Putamen (tissue), 1 donor: ENCODE results near the gene HYAL1.

ENCODE experiments used
- DNase-seq: peaks from one replicate; pipeline ENCODE4 v3.0.0-alpha.2; 2016; ENCODE audit warnings: low spot score

The HYAL1 gene

GRCh38 chr3:50260027-50260941, 43.1 kb downstream of the HYAL1 start:
- DNase-seq: peak; percentile 95

GRCh38 chr3:50259432-50260026, 43.8 kb downstream of the HYAL1 start:
- no peak for DNase-seq

GRCh38 chr3:50258979-50259378, 44.4 kb downstream of the HYAL1 start:
- no peak for DNase-seq

- DNase-seq: no peak
Observed at GRCh38 chr3:50258029-50258680, 45.2 kb downstream of the HYAL1 start.

GRCh38 chr3:50256978-50257890, 46.1 kb downstream of the HYAL1 start:
- DNase-seq: no peak

GRCh38 chr3:50255251-50255615, 48.1 kb downstream of the HYAL1 start:
- no peak for DNase-seq

- DNase-seq: no peak
Observed at GRCh38 chr3:50254577-50255250, 48.7 kb downstream of the HYAL1 start.

GRCh38 chr3:50251220-50251619, 52.2 kb downstream of the HYAL1 start:
- no peak for DNase-seq

GRCh38 chr3:50250514-50250913, 52.9 kb downstream of the HYAL1 start:
- DNase-seq: no peak
